Peyer's patch (tissue), 4 donors: ENCODE data around the gene VSTM4.

ENCODE experiments used
- CTCF ChIP-seq, 6 experiments: fragments of 450-650 bp in 4 of 6; fragments of 200-600 bp in 2 of 6; sonication (generic) in 1 of 6; IDR thresholded peaks; one replicate each; pipeline ENCODE4 v1.5.1; 2017 to 2019; ENCODE audit warnings: antibody characterized with exemption in 6 of 6, mild to moderate bottlenecking in 3 of 6, moderate library complexity in 1 of 6
- POLR2A ChIP-seq, 2 donors: fragments of 450-650 bp; IDR thresholded peaks; one replicate each; pipeline ENCODE4 v1.5.1; 2017; ENCODE audit warnings: antibody characterized with exemption in 2 of 2, mild to moderate bottlenecking in 2 of 2, moderate library complexity in 2 of 2

GRCh38 chr10:49023752-49024151 lies 91.6 kb downstream of the VSTM4 start:
- TF ChIP-seq POLR2A (IDR thresholded peaks at IDR 0.05) (no peak), CTCF (IDR thresholded peaks at IDR 0.05) (no peak)
